ENCODE data around the gene SAV1. TPM values are rescaled to one million over a fixed set of nuclear protein-coding genes. Genes with fewer than 3 reads are reported as not detected.
A peak's percentile ranks its signal among the peaks of the same experiment; 100 is the strongest.

The SAV1 gene
- polyA plus RNA-seq, 1 of the 3 experiments (the other 2 are of a cell fraction) = 8.9 TPM

GRCh38 chr14:50599700-50600444 is 68.2 kb downstream of the SAV1 start:
- Histone ChIP-seq H3K27me3 (ENCODE audit: insufficient read depth) (no peaks in the 10 kb centered on the region), H3K4me3 (ENCODE audit: low read depth in 2 of 2, low read length in 1 of 2) (no peak overlapping the region), H3K79me2 (ENCODE audit: insufficient read depth) (no peaks in the 10 kb centered on the region), H3K9ac (no peak overlapping the region), H3K27ac (ENCODE audit: low read depth in 2 of 2, low read length in 1 of 2) (peak overlapping the region in 1 of 2 experiments; percentile 11; a peak in 2 of 4 replicates), H3K9me2 (no peaks in the 10 kb centered on the region), H3K36me3 (replicated peaks in 1 of 2; ENCODE audit: control insufficient read depth in 1 of 2, insufficient read depth in 2 of 2, low read length in 1 of 2) (peaks cover 0 to 3% of the 10 kb centered on the region in 2 experiments), H3K9me3 (no peaks in the 10 kb centered on the region), H2AFZ (ENCODE audit: low read depth) (peak overlapping the region; percentile 70), H4K20me1 (ENCODE audit: insufficient read depth) (no peaks in the 10 kb centered on the region), H3K4me2 (no peak overlapping the region), H3K4me1 (ENCODE audit: control insufficient read depth in 1 of 2, insufficient read depth in 2 of 2, low read depth in 1 of 2, low read length in 1 of 2) (peaks cover 4 to 15% of the 10 kb centered on the region in 2 experiments; a peak in 3 of 4 replicates), H3F3A (replicated peaks; ENCODE audit: insufficient read depth) (peaks cover 10% of the 10 kb centered on the region)
- POLR2A ChIA-PET = no interaction called here
- CTCF ChIA-PET = interaction anchor here (0.6 to 2.9 kb wide), 15 partner anchors 9 to 259 kb away, joined by 3 to 23 read pairs (median 3); partner anchors contain the start of gene SAV1
- TF ChIP-seq RXRA (IDR thresholded peaks at IDR 0.05; ENCODE audit: borderline replicate concordance, low read depth) = no peak
- TF ChIP-seq SMC3 (IDR thresholded peaks at IDR 0.05; ENCODE audit: low read depth, low read length) = peak; percentile 69
- peak; percentile 73 for TF ChIP-seq CTCF (IDR thresholded peaks at IDR 0.05)
- TF ChIP-seq RAD21 (IDR thresholded peaks at IDR 0.05; ENCODE audit: low read length) = peak; percentile 74
- 43% methylated on average over 4 of the region's 4 CpGs for WGBS (ENCODE audit: low lambda C conversion rate)
- peak; percentile 13 for DNase-seq

- no peak for DNase-seq
- peak overlapping the region in 1 of 2 experiments; percentile 16; a peak in 2 of 4 replicates for H3K27ac ChIP-seq (ENCODE audit: low read depth in 2 of 2, low read length in 1 of 2)
- peaks cover 0 to 10% of the 10 kb centered on the region in 2 experiments for H3K36me3 ChIP-seq (replicated peaks in 1 of 2; ENCODE audit: control insufficient read depth in 1 of 2, insufficient read depth in 2 of 2, low read length in 1 of 2)
- no peaks in the 10 kb centered on the region for H3K9me3 ChIP-seq
- no peak overlapping the region for H2AFZ ChIP-seq (ENCODE audit: low read depth)
- TF ChIP-seq TCF12 (IDR thresholded peaks at IDR 0.05) = peak; percentile 60
- no peak for TF ChIP-seq PBX3 (IDR thresholded peaks at IDR 0.05)
- CTCF ChIA-PET = interaction anchor here (0.7 to 1.9 kb wide), 5 partner anchors 19 to 355 kb away, joined by 3 to 11 read pairs (median 4); no protein-coding TSS in a partner anchor
- H3K4me2 ChIP-seq = no peak overlapping the region
- no peak overlapping the region for H3K9ac ChIP-seq
- no peaks in the 10 kb centered on the region for H3K27me3 ChIP-seq (ENCODE audit: insufficient read depth)
- H4K20me1 ChIP-seq (ENCODE audit: insufficient read depth) = no peaks in the 10 kb centered on the region
- H3K4me1 ChIP-seq (ENCODE audit: control insufficient read depth in 1 of 2, insufficient read depth in 2 of 2, low read depth in 1 of 2, low read length in 1 of 2) = peaks cover 4 to 15% of the 10 kb centered on the region in 2 experiments; a peak in 3 of 4 replicates
- peaks cover 5% of the 10 kb centered on the region for H3F3A ChIP-seq (replicated peaks; ENCODE audit: insufficient read depth)
- H3K4me3 ChIP-seq (ENCODE audit: low read depth in 2 of 2, low read length in 1 of 2) = no peak overlapping the region
- POLR2A ChIA-PET = interaction anchor here (1.4 kb wide), 1 partner anchor 39 kb away, joined by 4 read pairs; the partner anchor contains the start of gene ATL1
- no peaks in the 10 kb centered on the region for H3K9me2 ChIP-seq
- no peaks in the 10 kb centered on the region for H3K79me2 ChIP-seq (ENCODE audit: insufficient read depth)
Observed at GRCh38 chr14:50598765-50599164, 69.3 kb downstream of the SAV1 start.

All from SK-N-SH (cell line).